ENCODE measurements around the gene ISM1.

Gene ISM1

DNA sequence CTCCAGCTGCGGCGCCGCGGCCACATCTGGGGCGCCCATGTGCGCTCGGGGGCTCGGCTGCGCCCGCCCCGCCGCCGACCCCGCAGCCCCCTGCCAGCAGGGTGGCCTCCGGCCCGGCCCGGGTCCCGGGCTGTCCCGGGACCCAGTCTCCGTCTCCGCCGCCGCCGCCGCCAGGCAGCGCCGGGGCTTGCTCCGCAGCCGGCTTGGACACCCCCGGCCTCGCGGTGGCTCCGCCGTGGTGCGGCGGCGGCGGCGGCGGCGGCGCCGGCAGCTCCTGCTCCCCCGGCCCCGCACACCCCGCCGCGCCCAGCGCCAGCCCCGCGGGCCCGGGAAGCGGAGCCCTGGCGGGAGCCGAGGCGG lies 219 bp downstream of the ISM1 start:
- no peak for DNase-seq (ENCODE audit: low read depth)
- peak overlapping the region; percentile 14; the same call in 1 of the 2 replicates for H3K4me3 ChIP-seq (ENCODE audit: low read depth, low read length)
- TF ChIP-seq CTCF (IDR thresholded peaks at IDR 0.05; ENCODE audit: low read depth, low read length, missing control alignments): no peak

- no peak for TF ChIP-seq CTCF (IDR thresholded peaks at IDR 0.05; ENCODE audit: low read depth, low read length, missing control alignments)
- peak overlapping the region; percentile 11; the same call in 1 of the 2 replicates for H3K4me3 ChIP-seq (ENCODE audit: low read depth, low read length)
- DNase-seq (ENCODE audit: low read depth): no peak
Measured at GRCh38 chr20:13221673-13222318, 722 bp downstream of the ISM1 start.

DNA sequence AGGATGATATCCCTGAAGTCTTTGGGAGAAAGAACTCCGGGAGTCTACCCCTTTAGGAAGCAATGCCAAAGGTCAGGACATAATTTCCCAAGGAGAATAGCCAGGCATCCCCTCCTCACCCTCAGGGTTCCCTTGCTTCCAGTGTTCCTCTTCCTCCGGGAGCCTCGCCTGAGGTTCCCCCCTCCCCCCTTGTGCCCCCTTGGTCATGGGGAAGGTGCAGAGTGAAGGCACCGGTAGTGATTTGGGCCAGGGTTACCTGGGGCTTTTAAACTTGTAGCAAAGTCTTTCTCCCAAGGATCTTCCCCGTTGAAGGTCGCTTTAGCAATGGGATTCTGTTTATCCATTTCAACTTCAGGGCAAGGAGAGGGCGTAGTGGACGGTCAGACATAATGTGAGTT lies 1.2 kb downstream of the ISM1 start:
- no peak for DNase-seq (ENCODE audit: low read depth)
- no peak for TF ChIP-seq CTCF (IDR thresholded peaks at IDR 0.05; ENCODE audit: low read depth, low read length, missing control alignments)
- H3K4me3 ChIP-seq (ENCODE audit: low read depth, low read length): no peak overlapping the region

DNA sequence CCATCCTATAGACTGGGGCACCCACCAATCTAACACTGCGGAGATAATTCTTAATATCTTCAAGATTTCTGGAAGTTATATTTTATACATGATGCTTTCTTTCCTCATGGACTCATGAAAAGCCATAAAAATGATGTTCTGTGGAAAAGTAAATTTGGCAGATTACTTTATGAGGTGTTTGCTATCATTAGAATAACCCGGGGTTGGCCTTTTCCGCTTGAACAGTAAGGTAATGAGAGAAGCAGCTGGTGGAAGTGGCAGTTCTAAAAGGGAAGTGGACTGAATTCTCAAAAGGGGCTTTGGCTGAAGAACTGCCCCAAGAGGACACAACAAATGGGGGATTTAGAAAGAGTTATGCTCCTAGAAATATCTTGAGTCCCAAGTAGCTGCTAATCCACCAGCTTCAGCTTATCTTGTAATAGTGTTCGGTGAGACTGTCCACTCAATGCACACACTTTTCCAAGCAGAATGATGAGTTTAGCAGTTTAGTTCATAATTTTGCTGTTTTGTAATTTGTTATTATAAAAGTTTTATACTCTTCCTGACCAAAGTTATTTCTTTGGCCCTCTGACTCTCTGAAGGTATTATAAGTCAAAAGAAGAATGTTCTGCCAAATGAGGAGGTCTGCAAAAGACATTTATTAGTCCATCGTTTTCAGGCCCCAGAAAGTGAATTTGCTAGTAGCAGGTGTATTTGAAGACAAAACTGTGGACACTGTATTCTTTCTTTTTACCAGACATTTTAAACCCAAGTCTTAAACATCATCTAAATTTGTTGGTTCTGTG lies 2.9 kb downstream of the ISM1 start:
- no peak for DNase-seq (ENCODE audit: low read depth)
- TF ChIP-seq CTCF (IDR thresholded peaks at IDR 0.05; ENCODE audit: low read depth, low read length, missing control alignments): no peak

DNA sequence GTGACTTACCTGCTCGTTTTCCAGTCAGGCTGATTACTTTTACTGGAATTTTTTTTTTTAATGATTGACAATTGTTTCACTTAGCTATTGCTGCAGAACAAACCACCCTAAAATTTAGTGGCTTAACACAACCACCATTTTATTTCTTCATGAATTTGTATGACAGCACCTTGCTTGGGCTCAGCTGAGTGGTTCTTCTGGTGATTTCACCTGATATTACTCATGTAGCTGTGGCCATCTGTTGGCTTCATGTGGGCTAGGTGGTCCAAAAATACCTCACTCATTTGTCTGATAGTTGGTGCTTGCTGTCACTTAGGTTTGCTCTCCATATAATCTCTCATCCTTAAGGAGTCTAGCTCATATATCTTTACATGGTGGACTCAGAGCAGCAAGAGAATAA lies 5.3 kb downstream of the ISM1 start:
- no peak for DNase-seq (ENCODE audit: low read depth)
- no peak overlapping the region for H3K4me3 ChIP-seq (ENCODE audit: low read depth, low read length)
- TF ChIP-seq CTCF (IDR thresholded peaks at IDR 0.05; ENCODE audit: low read depth, low read length, missing control alignments): no peak

More for the DNA sequence above, 2.9 kb downstream of the ISM1 start:
- no peak overlapping the region for H3K4me3 ChIP-seq (ENCODE audit: low read depth, low read length)

GRCh38 chr20:13228771-13229170 lies 7.7 kb downstream of the ISM1 start:
- DNase-seq (ENCODE audit: low read depth): no peak
- H3K4me3 ChIP-seq (ENCODE audit: low read depth, low read length): no peak overlapping the region
- no peak for TF ChIP-seq CTCF (IDR thresholded peaks at IDR 0.05; ENCODE audit: low read depth, low read length, missing control alignments)

Measured in GM12864 (cell line).